ENCODE measurements around the gene BRPF3. TPM values are rescaled to one million over a fixed set of nuclear protein-coding genes. Genes with fewer than 3 reads are reported as not detected.

BRPF3 gene
- total RNA-seq, 1 donor from 2014 or later = 36.2 TPM

GRCh38 chr6:36265744-36266143 is 69.2 kb downstream of the BRPF3 start:
- DNase-seq = no peak
- Mint-ChIP-seq H3K27ac (ENCODE audit: unreplicated experiment) (no peak overlapping the region), H3K27me3 (ENCODE audit: unreplicated experiment) (no peaks in the 10 kb centered on the region), H3K36me3 (ENCODE audit: unreplicated experiment) (peaks cover 6% of the 10 kb centered on the region), H3K9me3 (ENCODE audit: unreplicated experiment) (no peaks in the 10 kb centered on the region), H3K4me3 (ENCODE audit: unreplicated experiment) (no peak overlapping the region), H3K4me1 (ENCODE audit: low read depth, unreplicated experiment) (peaks cover 3% of the 10 kb centered on the region)
- no peak for TF ChIP-seq CTCF (IDR thresholded peaks at IDR 0.05; ENCODE audit: partially characterized antibody, unreplicated experiment)

- H3K4me3 Mint-ChIP-seq (ENCODE audit: unreplicated experiment) = no peak overlapping the region
- peaks cover 3% of the 10 kb centered on the region for H3K4me1 Mint-ChIP-seq (ENCODE audit: low read depth, unreplicated experiment)
- H3K36me3 Mint-ChIP-seq (ENCODE audit: unreplicated experiment) = peaks cover 6% of the 10 kb centered on the region
- H3K9me3 Mint-ChIP-seq (ENCODE audit: unreplicated experiment) = no peaks in the 10 kb centered on the region
- no peak for DNase-seq
- no peaks in the 10 kb centered on the region for H3K27me3 Mint-ChIP-seq (ENCODE audit: unreplicated experiment)
- no peak overlapping the region for H3K27ac Mint-ChIP-seq (ENCODE audit: unreplicated experiment)
- TF ChIP-seq CTCF (IDR thresholded peaks at IDR 0.05; ENCODE audit: partially characterized antibody, unreplicated experiment) = no peak
Measured at GRCh38 chr6:36266913-36267644, 70.5 kb downstream of the BRPF3 start.

GRCh38 chr6:36267731-36268477 is 71.4 kb downstream of the BRPF3 start:
- no peak overlapping the region for H3K4me3 Mint-ChIP-seq (ENCODE audit: unreplicated experiment)
- no peak overlapping the region for H3K27ac Mint-ChIP-seq (ENCODE audit: unreplicated experiment)
- peaks cover 6% of the 10 kb centered on the region for H3K36me3 Mint-ChIP-seq (ENCODE audit: unreplicated experiment)
- H3K4me1 Mint-ChIP-seq (ENCODE audit: low read depth, unreplicated experiment) = no peaks in the 10 kb centered on the region
- H3K9me3 Mint-ChIP-seq (ENCODE audit: unreplicated experiment) = no peaks in the 10 kb centered on the region
- DNase-seq = no peak
- no peak for TF ChIP-seq CTCF (IDR thresholded peaks at IDR 0.05; ENCODE audit: partially characterized antibody, unreplicated experiment)
- H3K27me3 Mint-ChIP-seq (ENCODE audit: unreplicated experiment) = no peaks in the 10 kb centered on the region

- Mint-ChIP-seq H3K27ac (ENCODE audit: unreplicated experiment) (no peak overlapping the region), H3K9me3 (ENCODE audit: unreplicated experiment) (peaks cover under 1% of the 10 kb centered on the region), H3K36me3 (ENCODE audit: unreplicated experiment) (peaks cover 6% of the 10 kb centered on the region), H3K4me3 (ENCODE audit: unreplicated experiment) (no peak overlapping the region), H3K4me1 (ENCODE audit: low read depth, unreplicated experiment) (no peaks in the 10 kb centered on the region), H3K27me3 (ENCODE audit: unreplicated experiment) (no peaks in the 10 kb centered on the region)
- no peak for TF ChIP-seq CTCF (IDR thresholded peaks at IDR 0.05; ENCODE audit: partially characterized antibody, unreplicated experiment)
- DNase-seq = no peak
Measured at GRCh38 chr6:36268478-36269275, 72.1 kb downstream of the BRPF3 start.
